ENCODE measurements around the gene TROAP.
"Not testable (repeated sequence)": the region's sequence is repeated elsewhere in the genome, so short reads cannot be mapped to it uniquely, and the experiment has no call there.

TROAP gene

DNA sequence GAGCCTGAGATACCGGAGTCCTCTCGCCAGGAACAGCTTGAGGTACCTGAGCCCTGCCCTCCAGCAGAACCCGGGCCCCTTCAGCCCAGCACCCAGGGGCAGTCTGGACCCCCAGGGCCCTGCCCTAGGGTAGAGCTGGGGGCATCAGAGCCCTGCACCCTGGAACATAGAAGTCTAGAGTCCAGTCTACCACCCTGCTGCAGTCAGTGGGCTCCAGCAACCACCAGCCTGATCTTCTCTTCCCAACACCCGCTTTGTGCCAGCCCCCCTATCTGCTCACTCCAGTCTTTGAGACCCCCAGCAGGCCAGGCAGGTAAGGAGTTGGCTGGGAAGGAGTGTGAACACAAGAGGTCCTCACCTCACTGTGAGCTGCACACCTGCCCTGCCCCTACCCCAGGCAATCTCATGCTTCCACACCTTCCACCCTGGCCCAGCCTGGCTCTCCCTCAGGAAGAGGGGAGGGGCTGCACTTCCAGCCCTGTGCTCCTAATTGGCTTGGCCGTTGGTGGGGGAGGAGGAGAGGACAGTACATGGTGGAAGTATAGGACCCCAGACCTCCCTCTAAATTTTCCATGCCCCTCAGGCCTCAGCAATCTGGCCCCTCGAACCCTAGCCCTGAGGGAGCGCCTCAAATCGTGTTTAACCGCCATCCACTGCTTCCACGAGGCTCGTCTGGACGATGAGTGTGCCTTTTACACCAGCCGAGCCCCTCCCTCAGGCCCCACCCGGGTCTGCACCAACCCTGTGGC, 7.8 kb downstream of the TROAP start:
- no peak for DNase-seq

DNA sequence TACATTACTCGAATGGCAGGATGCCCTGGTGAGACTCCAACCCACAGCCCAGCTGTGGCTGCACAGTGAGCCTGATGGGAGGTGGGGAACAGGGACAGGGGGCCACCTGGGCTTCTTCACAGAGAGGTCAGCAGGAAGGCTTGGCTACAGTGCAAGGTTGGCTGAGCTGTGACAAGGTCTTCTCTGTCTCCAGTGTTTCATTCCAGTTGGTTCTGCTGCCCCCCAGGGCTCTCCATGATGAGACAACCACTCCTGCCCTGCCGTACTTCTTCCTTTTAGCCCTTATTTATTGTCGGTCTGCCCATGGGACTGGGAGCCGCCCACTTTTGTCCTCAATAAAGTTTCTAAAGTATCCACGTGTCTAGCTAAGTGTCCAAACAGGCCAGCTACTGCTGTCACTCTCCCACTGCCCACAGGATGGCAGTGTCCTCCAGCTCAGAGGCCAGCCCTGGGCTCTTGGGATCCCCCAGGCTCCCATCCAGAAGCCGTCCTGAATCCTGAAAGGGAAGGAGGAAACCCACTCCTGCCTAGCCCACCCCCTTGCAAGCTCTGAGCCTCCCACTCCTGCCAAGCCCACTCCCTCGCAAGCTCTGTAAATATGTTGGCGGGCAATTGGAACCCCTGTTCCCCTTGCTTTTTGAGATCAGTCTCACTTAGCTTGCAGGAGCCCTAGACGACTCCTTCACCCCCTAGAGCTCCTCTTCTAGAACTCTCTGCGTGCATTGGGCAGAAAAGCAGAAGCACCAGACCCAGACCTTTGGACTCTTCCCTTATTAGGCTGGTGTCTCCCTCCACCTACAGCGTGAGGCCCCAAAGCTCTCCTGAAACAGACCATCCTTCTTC, 8.5 kb downstream of the TROAP start:
- no peak for DNase-seq

DNA sequence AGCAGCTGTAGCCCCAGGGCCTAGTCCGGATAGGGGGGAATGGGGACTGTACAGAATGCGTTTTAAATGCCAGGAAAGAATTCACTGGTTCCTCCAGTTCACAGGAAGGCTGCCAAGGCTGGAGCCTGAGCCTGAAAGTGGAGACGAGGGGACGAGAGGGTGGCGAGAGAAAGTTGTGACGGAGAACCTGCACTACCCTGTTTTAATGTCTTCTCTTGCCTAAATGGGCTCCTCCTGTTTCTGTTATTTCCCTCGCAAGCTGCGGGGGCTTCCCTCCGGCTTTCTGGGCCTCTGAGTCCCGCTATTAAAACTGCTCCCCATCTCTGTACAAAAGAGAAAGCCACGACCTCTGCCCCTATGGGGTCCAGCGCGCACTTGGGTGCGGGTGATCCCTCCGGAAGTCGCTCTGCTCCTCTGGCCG, 9.4 kb downstream of the TROAP start:
- no peak for DNase-seq

DNA sequence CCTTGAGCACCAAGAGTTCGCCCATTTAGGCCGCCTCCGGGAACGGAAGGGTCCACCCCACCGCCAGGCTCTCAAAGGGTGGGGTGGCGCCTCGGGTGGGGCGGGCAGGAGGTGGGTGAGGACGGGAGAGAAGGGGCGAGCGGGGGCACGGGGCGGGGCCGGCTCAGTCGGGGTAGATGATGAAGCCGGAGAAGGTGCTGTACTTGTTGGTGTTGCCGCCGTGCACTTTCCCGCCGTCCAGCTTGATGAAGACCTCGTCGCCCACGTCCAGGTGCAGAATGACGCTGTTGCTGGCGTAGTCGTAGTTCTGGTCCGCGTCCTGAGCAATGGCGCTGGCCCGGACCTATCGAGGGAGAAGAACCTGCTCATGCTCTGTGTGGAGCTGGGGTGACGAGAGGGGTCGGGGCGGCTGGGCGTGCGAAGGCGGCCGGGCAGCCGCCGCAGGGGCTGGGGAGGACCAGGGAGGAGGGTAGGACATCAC, 9.9 kb downstream of the TROAP start:
- no peak for DNase-seq

DNA sequence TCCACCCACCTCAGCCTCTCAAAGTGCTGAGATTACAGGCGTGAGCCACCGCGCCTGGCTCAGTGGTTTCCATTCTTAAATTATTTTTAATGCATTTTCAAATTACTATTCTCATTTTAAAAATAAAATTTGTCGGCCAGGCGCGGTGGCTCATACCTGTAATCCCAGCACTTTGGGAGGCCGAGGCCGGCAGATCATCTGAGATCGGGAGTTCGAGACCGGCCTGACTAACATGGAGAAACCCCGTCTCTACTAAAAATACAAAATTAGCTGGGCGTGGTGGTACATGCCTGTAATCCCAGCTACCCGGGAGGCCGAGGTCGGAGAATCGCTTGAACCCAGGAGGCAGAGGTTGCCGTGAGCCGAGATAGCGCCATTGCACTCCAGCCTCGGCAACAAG, 10.7 kb downstream of the TROAP start:
- not testable (repeated sequence) for DNase-seq

DNA sequence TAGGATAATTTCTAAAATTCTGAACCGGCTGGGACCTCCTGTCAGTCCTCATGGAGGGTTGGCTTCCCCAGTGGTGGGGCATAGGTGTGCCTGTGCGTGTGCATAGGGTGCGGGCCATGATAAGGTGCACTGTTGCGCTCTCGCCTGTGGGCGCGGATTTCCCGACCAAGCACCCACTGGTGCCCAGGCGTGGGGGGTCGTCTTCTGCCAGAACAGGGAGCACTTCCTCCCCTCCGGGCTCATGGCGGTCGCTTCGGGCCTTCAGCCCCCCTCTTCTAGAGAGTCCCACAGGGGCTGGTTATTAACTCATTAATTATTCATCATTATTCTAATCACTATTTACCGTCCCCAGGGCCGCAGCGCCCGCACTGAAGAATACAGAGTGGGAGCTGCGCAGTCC, 11.2 kb downstream of the TROAP start:
- no peak for DNase-seq

DNA sequence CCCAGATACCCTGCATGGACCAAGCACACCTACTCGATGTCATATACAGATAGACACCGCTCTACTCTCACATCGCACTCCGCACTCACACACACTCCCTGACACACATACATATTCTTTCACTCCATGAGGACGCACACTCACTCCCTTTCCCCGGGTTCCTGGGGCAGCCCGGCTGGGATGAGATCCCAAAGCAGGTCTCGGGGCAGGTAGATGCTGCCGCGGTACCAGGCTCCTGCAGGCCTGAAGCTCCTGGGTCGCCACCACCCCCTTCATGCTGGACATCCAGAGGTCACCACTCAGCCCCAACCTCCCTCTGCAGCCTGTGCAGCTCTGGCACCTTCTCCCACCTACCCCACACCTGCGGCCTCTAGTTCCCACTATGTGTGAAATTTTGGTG, 11.6 kb downstream of the TROAP start:
- no peak for DNase-seq

DNA sequence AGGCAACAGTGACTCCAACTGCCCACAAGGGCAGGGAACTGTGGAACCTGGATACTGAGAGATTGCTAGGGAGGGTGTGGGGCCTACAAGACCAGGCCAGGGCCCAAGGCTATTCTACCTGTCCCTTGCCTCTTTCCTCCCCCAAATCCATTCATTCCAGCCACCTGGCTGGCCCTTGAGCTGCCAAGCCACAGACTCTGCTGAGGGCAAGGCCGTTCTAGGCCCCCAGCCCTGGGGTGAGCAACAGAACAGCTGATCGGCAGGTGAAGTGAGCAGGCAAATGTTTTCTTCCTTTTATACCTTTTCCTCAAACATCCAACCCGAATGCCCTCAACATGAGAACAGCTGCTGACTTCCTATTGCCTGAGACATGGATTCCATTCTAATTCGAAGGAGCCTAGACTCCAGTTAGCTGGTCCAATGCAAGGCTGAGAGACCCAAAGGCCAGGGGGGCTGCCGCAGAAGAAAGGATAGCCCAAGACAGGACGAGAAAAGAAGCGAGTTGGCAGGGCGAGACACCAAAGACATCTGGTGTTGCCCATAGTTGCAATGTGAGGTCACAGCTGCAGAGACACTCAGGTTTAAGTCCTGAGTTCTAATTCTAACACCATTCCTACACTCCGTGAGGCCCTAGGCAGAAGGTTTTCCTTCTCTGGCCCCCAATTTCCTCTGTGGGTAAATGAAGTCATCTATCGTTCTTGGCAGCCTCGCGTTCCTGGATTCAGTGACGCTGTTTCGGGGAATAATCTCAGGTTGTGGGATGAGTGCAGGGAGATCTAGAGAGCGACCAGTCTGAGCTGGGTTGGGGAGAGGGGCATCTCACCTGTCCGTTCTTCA, 12.3 kb downstream of the TROAP start:
- DNase-seq, result no peak

DNA sequence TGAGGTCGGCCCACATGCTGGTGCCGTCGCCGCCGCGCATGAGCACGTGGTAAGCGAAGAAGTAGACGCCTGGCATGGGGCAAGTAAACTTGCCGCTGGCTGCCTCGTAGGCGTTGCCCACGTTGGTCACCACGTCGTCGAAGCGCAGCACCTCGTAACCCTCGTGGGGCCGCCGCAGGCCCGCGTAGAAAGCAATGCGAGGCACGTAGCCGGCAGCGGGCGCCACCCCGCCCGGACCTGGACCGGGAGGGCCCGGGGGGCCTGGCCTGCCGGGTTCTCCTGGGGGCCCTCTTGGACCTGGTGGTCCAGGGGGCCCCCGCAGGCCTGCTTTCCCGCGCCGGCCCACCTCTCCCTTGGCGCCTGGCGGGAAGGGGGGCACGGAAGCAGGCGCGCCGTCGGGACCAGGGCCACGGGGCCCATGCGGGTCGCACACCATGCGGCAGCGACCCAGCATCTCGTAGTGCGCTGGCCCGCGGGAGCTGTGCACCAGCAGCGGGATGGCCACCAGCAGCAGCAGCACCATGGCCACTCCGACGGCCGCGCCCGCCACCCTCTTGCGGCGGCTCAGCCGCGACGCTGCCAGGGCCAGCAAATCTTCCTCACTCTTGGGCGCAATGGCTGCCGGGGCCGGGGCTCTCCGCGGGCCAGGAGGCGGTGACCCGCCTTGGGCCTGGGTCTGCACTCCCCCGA, 13.0 kb downstream of the TROAP start:
- DNase-seq, result no peak

DNA sequence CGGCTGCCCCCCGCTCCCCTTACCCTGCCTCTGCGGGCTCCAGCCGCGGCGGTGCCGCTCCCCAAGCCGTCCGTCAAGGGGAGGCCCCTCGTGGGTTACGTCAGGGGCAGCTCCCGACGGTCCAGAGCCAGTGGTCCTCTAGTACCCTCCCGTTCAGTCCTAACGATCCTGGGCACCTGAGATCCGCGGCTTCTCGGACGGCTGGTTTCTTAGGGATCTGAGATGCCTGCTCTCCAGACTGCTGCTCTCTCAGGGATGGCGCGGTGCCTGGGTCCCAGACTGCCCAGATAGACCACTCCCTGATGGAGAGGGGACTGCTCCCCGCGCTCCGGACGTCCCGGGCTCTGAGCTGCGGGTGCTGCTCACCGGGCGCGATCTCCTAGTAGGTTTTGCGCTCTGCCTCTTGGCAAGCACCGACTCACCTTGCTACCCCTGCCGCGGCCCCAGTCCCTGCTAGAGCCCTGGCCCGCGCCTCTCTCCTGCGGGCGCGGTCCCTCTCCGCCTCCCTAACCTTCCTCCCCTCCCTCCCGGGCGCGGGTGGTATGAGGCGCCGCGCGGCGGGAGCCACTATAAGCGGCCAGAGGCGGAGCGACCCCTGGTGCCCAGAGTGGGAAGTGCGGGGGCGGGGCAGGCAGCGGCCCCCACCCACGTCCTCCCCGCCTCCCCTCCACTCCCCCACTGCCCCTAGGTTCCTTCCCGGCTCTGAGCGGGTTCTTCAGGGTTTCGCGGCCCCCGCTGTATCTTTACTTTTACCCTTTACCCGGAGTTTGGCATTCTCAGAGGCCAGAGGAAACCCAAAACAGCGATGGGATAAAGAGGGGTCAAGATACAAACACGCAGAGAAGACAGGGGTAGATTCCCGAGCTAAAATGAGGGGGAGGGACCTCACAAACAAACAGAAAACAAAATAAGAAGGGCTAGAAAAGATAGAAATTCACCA, 13.9 kb downstream of the TROAP start, which contains the start of gene C1QL4:
Gene C1QL4 (minus strand): TSS at position 544 of the 940 bp plus-strand sequence. CDS start 711 bp downstream, outside the sequence.
- peak; percentile 83 for DNase-seq

DNA sequence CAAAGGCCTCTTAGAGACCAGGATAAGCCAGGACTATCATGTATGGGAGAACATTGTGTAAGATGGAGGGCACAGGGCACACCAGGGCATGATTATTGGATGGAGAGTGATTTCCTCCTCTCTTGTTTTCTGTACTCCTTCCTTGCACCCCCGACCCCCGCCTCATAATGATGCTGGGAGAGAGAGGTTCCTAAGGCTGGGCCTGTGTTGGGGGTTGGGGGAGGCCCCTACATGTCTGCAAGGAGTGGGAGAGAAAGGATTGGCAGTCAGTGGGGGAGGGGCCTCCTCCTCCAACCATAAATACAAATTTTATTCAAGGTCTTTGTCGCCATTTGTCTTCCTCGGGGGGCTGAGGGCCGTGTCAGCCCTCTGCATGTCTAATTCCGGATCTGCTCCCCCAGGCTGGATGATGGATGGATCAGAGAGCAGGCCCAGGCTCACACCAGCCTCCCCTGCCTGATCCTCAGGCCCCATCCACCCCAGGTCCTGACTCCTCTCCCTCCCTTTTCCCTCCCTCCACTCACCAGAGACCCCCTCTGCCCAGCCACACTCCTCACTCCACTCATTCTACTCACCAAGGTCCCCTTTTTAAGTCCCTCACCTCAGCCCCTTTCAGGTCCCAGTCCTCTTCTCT, 15.9 kb downstream of the TROAP start:
- no peak for DNase-seq

DNA sequence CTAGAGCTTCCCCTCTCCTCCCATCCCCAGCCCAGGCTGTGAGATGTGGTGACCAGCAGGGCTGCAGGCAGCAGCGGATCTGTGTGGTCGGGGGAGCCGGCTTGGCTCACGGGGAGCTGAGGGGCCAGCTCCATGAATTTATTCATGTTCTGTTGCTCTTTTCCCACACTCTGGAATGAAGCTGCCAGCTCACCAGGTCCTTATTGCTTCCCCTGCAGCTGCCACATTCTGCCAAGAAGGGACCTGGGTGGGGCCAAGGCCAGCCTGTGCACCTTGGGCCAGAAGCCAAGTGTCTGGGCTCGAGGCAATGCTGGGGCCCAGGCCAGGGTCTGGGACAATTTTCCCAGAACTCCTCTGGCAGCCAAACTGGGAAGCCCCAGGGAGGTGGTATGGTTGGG, 16.4 kb downstream of the TROAP start:
- no peak for DNase-seq

DNA sequence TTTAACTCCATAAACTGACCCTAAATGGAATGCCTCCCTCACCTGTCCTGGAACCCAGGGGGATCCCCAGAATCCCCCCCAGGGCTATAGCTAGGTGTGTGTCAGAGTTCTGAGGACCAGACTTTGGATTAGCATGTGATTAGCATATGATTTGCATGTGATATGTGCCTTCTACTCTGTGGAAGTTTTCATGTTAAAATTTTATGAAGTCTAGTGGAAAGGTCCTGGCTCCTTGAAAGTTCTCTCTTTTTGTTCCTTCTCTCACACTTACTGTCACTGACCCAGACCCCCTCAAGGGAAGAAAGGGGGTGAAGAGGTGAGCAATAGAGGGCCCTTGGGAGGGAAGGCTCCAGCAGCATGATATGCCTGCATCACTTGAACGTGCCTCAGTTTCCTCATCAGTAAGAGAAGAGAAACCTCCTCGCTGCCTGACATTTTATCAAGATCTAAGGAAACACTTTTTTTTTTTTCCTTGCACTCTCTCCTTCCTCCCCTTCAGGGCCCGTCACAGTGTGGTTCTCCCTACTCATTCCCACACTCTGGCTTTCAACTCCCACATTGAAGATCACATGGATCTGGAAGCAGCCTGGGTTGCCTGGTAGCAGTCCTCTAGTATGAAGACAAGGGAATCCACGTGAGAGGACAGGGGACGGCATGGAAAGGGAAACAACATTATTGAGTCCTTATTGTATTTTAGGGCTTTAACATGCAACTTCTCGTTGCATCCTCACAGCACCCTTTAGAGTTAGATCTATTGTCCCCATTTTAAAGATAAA, 17.2 kb downstream of the TROAP start:
- no peak for DNase-seq

DNA sequence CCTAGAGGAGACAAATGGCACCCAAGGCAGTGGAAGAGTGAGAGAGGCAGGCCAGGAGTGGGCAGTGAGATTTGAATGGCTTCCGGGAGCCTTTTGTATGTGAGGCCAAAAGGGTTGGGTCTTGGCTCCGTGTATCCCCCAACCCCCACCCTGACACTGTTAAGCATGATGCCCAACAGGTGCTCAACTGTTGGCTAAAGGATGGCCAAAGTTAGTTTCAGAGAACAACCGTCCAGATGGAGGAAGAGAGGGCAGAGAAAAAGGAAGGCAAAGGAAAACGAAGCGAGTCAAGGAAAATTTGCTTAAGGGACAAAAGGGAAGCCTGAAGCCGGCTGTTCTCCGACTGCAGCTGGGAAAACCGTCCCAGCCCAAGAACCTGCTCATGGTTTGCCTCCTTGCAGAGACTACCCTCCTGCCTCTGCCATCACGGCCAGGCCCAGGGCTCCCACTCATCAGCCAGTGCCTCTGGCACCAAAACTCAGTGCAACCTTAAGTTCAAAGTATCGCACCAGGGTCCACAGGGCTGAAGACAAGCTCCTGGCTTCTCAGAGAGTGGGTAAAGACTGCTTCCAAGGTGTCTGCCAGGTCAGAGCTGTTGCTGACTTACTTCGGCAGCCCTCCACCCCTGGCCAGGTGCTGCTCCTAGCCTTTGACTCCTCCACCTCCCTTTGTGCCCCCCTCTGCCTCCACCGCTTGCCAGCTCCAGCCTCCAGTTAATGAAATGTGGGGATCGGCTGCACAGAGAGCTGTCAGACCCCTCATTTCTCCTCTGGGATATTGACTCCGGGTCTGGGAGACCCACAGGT, 18.1 kb downstream of the TROAP start:
- DNase-seq, result no peak

DNA sequence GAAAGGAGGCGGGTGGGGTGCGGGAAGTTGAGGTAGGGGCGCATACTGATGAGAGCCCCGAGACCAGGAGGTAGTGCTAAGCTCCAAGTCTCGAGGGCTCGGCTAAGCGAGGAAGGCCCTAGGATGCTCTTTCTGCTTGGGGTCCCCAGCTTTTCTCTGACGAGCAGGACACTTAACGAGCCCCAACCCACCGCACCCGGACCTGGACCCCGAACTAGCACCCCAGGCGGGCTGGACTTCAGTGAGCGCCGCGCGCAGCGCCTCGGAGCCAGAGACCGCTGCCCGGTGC, 18.7 kb downstream of the TROAP start:
- no peak for DNase-seq

DNA sequence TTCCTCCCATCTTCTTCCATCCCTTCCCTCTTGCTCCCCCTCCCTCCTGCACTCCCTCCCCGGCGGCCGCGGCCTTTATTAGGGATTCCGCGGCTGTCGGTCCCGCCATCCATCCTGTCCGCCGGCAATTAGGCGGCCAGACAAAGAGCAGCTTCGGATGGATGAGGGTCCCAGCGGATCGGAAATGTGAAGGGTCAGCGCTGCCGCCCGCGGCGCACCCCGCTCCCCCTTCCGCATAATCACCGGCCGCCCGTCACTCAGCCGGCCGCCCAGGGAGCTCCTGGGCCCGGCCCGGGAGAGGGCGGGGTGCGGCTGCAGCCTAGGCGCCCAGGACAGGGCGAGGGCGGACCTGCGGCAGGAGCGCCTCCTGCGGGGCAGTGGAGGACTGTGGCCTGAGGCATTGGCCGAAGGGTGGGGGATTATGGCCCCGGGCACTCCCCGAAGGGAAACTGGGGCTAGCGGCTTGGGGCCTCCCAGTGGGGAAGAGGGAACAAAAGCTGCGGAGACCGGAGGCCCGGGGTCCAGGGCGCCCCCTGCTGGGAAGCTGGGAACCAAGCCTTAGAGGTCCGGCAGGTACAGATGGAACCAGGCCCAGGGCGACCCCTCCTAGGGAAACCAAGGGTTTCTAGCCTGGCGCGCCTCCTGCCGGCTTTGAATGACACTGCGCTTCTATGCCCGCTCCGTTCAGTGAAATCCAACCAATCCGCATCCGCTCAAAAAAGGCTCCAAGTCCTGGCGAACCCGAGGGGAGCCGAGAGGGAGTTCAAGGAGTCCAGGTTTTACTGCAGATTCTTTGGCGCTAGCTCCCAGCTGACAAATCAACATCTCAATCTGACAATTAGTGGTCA, 19.2 kb downstream of the TROAP start:
- peak; percentile 87 for DNase-seq

DNA sequence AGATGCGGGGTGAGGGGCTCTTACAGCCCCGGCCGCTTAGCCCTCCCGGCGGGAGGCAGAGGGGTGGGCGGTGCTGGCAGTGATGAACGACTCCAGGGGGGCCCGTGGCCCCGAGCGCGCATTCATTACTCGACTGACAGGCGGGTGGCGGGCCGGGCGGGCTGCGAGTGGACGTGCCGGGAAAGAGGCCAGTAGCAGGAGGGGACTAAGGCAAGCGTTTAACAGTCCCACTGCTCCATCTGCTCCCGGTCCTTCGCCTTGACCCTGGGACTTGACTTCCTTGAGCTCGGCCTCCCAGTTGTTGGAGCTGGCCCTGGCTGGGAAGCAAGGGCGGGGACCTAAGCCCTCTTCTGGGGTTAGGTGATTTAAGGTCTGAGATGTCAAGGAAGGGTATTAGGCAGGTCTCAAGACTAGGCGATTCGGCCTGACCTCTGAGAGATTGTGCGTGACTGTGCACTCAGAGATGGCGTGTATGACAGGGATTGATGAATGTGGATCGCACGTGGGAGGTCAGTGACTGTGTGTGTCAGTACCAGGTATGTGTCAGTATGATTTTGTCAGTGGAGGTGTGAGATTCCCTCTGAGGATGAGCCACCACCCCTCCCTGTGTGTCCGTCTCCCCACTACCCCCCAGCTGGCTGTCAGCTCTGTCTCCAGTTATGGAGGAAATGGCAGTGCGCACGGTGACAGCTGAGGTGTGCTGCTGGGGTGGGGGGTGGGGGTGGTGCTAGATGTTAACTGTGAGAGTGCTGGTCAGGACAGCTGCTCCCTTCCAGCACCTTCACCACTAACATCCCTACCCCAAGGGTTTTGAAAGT, 20.1 kb downstream of the TROAP start:
- peak; percentile 74 for DNase-seq

Data from stimulated activated CD4-positive, alpha-beta T cell treated with anti-CD3 and anti-CD28 coated beads, Interleukin-1b, Interleukin-23, amount 100 ng/mL, for 48 hours (primary cell).